Cardiac muscle cell (in vitro differentiated cells and primary cell): Measurements from ENCODE around the gene MED13L. TPM values are rescaled to one million over a fixed set of nuclear protein-coding genes. Genes with fewer than 3 reads are reported as not detected.
"Not testable (repeated sequence)": the region's sequence is repeated elsewhere in the genome, so short reads cannot be mapped to it uniquely, and the experiment has no call there.

ENCODE experiments used
- DNase-seq, 2 donors: peaks; one replicate each; pipeline versions ENCODE4 v3.0.0 to v3.0.0-alpha.2; 2010 to 2017; ENCODE audit warnings: low read depth in 1 of 2, low spot score in 1 of 2
- H3K27ac ChIP-seq: fragments of 200-600 bp; sonication (generic); 2 replicates; pipeline ENCODE4 v1.5.1; 2016
- H3K27me3 ChIP-seq: fragments of 200-600 bp; sonication (generic); 2 replicates; pipeline ENCODE4 v1.6.0; 2016; ENCODE audit warnings: control low read depth
- H3K36me3 ChIP-seq: fragments of 200-600 bp; sonication (generic); 2 replicates; pipeline ENCODE4 v1.5.1; 2016; ENCODE audit warnings: control low read depth
- H3K4me1 ChIP-seq: fragments of 200-600 bp; sonication (generic); 2 replicates; pipeline ENCODE4 v1.8.1; 2017; ENCODE audit warnings: low read depth, mild to moderate bottlenecking, mixed run types
- H3K4me3 ChIP-seq: fragments of 200-600 bp; sonication (generic); 2 replicates; pipeline ENCODE4 v1.5.1; 2016; ENCODE audit warnings: mild to moderate bottlenecking
- H3K9me3 ChIP-seq: fragments of 200-600 bp; sonication (generic); 2 replicates; pipeline ENCODE4 v1.5.1; 2017; ENCODE audit warnings: low read depth, mild to moderate bottlenecking, control low read depth
- polyA plus RNA-seq: library from polyadenylated mRNA; unstranded; fragments of >200 nt; fragmentation: Nextera tagmentation; extraction: Ambion mirVana; gene quantifications from 2 replicates; pipeline ENCODE4 v1.2.1, GENCODE V29; 2016
- total RNA-seq: library from RNA; depleted of rRNA; stranded (reverse); fragments of >200 nt; gene quantifications from 2 replicates; pipeline ENCODE4 v1.2.3, GENCODE V29; 2016
- TF ChIP-seq, protein P1 (sequence below): IDR thresholded peaks from 2 replicates; pipeline ENCODE4 v1.5.1; 2012; ENCODE audit warnings: low read depth, mild to moderate bottlenecking, low read length

MED13L gene
- total and polyA plus RNA-seq, 2 experiments from 2014 or later: 31.3 to 94.3 TPM

DNA sequence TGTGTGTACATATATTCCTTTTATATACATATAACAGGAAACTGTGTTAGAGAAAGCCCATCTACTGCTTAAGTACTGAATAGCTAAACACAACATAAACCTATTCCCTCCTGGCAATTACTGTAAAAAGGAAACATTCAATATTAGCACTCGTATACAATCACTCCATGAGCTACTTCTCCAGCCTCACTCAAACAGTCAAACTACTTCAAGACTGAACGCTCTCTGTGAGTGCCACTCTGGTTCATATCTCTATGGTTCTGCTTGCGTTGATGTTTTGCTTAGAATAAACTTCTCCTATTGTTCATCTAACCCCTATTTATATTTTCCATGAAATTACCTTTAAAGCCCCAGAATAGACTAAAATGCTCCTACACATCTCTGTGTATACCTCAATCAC is 243.7 kb downstream of the MED13L start:
- Histone ChIP-seq H3K4me3 (no peak overlapping the region), H3K36me3 (no peaks in the 10 kb centered on the region), H3K4me1 (no peaks in the 10 kb centered on the region), H3K9me3 (no peaks in the 10 kb centered on the region), H3K27ac (no peak overlapping the region), H3K27me3 (no peaks in the 10 kb centered on the region)
- no peak for DNase-seq
- TF ChIP-seq, protein P1, sequence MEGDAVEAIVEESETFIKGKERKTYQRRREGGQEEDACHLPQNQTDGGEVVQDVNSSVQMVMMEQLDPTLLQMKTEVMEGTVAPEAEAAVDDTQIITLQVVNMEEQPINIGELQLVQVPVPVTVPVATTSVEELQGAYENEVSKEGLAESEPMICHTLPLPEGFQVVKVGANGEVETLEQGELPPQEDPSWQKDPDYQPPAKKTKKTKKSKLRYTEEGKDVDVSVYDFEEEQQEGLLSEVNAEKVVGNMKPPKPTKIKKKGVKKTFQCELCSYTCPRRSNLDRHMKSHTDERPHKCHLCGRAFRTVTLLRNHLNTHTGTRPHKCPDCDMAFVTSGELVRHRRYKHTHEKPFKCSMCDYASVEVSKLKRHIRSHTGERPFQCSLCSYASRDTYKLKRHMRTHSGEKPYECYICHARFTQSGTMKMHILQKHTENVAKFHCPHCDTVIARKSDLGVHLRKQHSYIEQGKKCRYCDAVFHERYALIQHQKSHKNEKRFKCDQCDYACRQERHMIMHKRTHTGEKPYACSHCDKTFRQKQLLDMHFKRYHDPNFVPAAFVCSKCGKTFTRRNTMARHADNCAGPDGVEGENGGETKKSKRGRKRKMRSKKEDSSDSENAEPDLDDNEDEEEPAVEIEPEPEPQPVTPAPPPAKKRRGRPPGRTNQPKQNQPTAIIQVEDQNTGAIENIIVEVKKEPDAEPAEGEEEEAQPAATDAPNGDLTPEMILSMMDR: no peak

- H3K27ac ChIP-seq, H3K9me3 ChIP-seq, H3K4me3 ChIP-seq, H3K36me3 ChIP-seq, H3K4me1 ChIP-seq, DNase-seq, H3K27me3 ChIP-seq: not testable (repeated sequence)
Observed at GRCh38 chr12:116031624-116032023, 245.9 kb downstream of the MED13L start.

DNA sequence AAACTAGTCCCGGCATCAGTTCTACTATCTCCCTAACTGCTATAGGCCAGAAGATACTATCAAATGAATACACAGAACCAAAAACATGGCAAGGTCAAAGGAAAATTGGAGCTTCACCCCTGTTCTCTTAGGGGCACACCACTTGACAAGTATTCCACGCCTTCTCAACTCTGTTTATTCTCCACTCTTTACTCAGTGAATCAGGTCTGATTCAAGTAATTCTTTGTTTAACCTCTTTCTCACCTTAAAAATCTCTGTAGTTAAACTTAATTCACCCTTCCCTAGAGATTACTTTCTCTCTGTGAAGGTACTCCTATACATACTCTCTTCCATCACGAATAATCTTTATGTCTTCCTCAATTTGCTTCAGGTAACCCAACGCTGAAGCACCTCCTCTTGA is 248.9 kb downstream of the MED13L start:
- H3K9me3 ChIP-seq: no peaks in the 10 kb centered on the region
- H3K4me1 ChIP-seq: no peaks in the 10 kb centered on the region
- no peak for DNase-seq
- H3K4me3 ChIP-seq: no peak overlapping the region
- no peak overlapping the region for H3K27ac ChIP-seq
- TF ChIP-seq, protein P1: no peak
- H3K36me3 ChIP-seq: no peaks in the 10 kb centered on the region
- no peaks in the 10 kb centered on the region for H3K27me3 ChIP-seq

GRCh38 chr12:116027551-116027821 is 250.0 kb downstream of the MED13L start:
- TF ChIP-seq, protein P1: no peak
- Histone ChIP-seq H3K36me3 (no peaks in the 10 kb centered on the region), H3K4me3 (no peak overlapping the region), H3K9me3 (no peaks in the 10 kb centered on the region), H3K4me1 (no peaks in the 10 kb centered on the region), H3K27ac (no peak overlapping the region), H3K27me3 (no peaks in the 10 kb centered on the region)
- no peak for DNase-seq

- H3K4me3 ChIP-seq: no peak overlapping the region
- TF ChIP-seq, protein P1: no peak
- no peak for DNase-seq
- H3K9me3 ChIP-seq: no peaks in the 10 kb centered on the region
- H3K36me3 ChIP-seq: no peaks in the 10 kb centered on the region
- no peaks in the 10 kb centered on the region for H3K27me3 ChIP-seq
- H3K4me1 ChIP-seq: no peaks in the 10 kb centered on the region
- H3K27ac ChIP-seq: no peak overlapping the region
Observed at GRCh38 chr12:116026768-116027550, 250.5 kb downstream of the MED13L start.

DNA sequence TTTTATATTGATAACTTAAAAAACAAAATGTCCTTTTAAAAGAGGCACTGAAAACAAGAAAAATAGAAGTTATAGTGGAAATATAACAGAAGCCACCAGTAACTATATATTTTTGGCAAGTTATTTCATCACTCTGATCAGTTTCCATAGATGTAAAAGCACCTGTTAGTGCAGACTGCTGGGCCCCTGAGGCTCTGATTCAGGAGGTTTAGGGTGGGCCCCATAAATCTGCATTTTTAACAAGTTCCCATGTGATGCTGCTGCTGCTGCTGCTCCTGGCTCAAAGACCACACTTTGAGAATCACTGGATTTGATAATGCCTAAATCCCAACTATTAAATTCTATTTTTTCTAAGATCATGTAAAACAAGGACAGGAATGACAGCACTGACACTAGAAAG is 251.1 kb downstream of the MED13L start:
- Histone ChIP-seq H3K27ac (no peak overlapping the region), H3K9me3 (no peaks in the 10 kb centered on the region), H3K27me3 (no peaks in the 10 kb centered on the region), H3K4me3 (no peak overlapping the region), H3K36me3 (no peaks in the 10 kb centered on the region), H3K4me1 (no peaks in the 10 kb centered on the region)
- DNase-seq: no peak
- TF ChIP-seq, protein P1: no peak
